ENCODE measurements around the gene POR. TPM values are rescaled to one million over a fixed set of nuclear protein-coding genes. Genes with fewer than 3 reads are reported as not detected.
"Not testable (repeated sequence)": the region's sequence is repeated elsewhere in the genome, so short reads cannot be mapped to it uniquely, and the experiment has no call there.

Gene POR
- total RNA-seq, 1 donor from 2014 or later: 244 TPM

DNA sequence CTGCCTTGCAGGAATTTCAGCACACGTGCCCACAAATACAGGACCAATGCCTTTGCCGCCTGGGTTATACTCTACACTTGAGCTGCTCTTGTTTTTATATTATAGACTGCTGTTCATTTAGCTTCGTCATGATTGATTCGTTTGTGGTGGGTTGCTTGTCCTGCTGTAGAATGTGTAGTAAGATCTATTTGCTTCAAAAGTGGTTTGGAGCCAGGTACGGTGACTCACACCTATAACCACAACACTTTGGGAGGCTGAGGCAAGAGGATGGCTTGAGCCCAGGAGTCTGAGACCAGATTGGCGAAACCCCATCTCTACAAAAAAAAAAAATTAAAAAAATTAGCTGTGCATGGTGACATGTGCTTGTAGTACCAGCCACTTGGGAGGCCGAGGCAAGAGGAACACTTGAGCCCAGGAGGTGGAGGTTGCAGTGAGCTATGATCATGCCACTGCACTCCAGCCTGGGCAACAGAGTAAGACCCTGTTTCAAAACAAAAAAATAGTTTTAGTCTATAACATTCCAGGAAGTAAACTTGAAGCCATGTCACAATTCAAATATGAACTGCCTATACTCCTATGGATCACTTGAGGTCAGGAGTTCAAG lies 45.1 kb upstream of the POR start:
- no peaks in the 10 kb centered on the region for H3K36me3 ChIP-seq
- no peak overlapping the region for H3K4me3 ChIP-seq
- no peak overlapping the region for H3K27ac ChIP-seq
- intact Hi-C loops (cut with DNase I): loop anchor here (10.0 kb wide), 1 partner anchor 155 kb away; no protein-coding TSS in a partner anchor
- H3K4me1 ChIP-seq: peaks cover 22% of the 10 kb centered on the region
- H3K27me3 ChIP-seq (ENCODE audit: low read depth): no peaks in the 10 kb centered on the region
- H3K9me3 ChIP-seq: no peaks in the 10 kb centered on the region
- DNase-seq: no peak
- TF ChIP-seq, protein P1, sequence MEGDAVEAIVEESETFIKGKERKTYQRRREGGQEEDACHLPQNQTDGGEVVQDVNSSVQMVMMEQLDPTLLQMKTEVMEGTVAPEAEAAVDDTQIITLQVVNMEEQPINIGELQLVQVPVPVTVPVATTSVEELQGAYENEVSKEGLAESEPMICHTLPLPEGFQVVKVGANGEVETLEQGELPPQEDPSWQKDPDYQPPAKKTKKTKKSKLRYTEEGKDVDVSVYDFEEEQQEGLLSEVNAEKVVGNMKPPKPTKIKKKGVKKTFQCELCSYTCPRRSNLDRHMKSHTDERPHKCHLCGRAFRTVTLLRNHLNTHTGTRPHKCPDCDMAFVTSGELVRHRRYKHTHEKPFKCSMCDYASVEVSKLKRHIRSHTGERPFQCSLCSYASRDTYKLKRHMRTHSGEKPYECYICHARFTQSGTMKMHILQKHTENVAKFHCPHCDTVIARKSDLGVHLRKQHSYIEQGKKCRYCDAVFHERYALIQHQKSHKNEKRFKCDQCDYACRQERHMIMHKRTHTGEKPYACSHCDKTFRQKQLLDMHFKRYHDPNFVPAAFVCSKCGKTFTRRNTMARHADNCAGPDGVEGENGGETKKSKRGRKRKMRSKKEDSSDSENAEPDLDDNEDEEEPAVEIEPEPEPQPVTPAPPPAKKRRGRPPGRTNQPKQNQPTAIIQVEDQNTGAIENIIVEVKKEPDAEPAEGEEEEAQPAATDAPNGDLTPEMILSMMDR (IDR thresholded peaks at IDR 0.05): no peak
- ATAC-seq: no peak

DNA sequence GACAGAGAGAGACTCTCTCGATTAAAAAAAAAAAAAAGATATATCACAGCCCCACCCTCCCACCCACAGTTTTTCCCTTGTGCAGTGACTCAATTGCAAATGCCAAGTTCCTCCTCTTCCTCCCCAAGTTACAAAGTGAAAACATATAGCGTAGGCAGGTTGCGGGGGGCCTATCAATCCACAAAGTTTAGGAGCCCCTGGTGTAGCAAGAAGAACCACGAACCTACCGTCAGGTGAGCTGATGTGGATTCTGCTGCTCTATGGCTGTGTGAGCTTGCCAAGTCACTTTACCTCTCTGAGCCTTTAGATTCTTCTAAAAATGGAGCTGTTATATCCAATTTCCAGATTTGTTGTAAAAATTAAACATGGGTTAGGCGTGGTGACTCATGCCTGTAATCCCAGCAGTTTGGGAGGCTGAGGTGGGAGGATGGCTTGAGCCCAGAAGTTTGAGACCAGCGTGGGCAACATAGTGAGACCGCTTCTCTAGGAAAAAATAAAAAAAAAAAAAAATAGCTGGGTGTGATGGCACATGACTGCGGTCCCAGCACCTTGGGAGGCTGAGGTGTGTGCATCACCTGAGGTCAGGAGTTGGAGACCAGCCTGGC lies 44.3 kb upstream of the POR start:
- no peak overlapping the region for H3K27ac ChIP-seq
- no peaks in the 10 kb centered on the region for H3K27me3 ChIP-seq (ENCODE audit: low read depth)
- no peak overlapping the region for H3K4me3 ChIP-seq
- TF ChIP-seq, protein P1 (IDR thresholded peaks at IDR 0.05): no peak
- H3K36me3 ChIP-seq: no peaks in the 10 kb centered on the region
- H3K9me3 ChIP-seq: no peaks in the 10 kb centered on the region
- H3K4me1 ChIP-seq: peaks cover 22% of the 10 kb centered on the region
- intact Hi-C loops (cut with DNase I): no loop called here
- ATAC-seq (no peak), DNase-seq (no peak)

DNA sequence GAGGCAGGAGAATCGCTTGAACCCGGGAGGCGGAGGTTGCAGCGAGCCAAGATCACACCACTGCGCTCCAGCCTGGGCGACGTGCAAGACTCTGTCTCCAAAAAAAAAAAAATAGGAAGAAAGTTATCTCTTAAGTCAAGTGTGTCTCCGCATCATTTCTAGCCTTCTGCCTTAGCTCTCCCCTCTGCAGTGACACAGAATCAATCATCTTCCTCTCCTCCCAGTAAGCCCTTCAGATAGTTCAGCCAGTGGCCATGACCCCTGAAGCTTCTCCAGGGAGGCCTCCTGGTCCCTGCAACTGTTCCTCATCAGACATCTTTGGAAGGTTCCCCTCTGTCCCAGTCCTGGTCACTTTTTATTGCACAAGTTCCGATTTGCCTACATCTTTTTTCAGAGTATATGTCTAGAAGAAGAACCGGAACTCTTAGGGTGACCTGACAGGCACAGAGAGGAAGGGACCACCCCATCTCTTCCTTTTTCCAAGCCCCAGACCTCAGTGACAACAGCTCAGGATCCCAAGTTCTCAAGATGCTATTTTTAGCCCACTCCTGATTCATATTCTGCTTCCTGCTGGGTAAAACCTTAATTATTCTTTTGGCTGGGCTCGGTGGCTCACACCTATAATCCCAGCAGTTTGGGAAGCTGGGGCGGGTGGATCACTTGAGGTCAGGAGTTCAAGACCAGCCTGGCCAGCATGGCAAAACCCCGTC lies 42.7 kb upstream of the POR start:
- Histone ChIP-seq H3K27me3 (ENCODE audit: low read depth) (no peaks in the 10 kb centered on the region), H3K9me3 (no peaks in the 10 kb centered on the region), H3K4me3 (no peak overlapping the region), H3K36me3 (no peaks in the 10 kb centered on the region), H3K4me1 (peaks cover 13% of the 10 kb centered on the region), H3K27ac (peak overlapping the region; percentile 40)
- intact Hi-C loops (cut with DNase I): no loop called here
- TF ChIP-seq, protein P1 (IDR thresholded peaks at IDR 0.05): no peak
- ATAC-seq: peak; percentile 71 to 85
- DNase-seq: no peak

DNA sequence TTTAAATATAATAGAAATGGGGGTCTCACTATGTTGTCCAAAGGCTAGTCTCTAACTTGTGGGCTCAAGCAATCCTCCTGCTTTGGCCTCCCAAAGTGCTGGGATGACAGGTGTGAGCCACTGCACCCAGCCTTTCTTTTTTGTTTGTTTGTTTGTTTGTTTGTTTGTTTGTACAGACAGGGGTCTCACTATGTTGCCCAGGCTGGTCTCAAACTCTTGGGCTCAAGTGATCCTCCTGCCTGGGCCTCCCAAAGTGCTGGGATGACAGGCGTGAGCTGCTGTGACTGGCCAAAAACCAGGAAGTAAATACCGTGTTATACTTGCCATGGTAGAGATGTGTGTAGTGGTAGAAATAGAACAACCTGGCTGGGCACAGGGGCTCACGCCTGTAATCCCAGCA lies 40.8 kb upstream of the POR start:
- ATAC-seq; H3K27ac ChIP-seq; DNase-seq; H3K4me3 ChIP-seq; intact Hi-C loops (cut with DNase I); H3K36me3 ChIP-seq; H3K27me3 ChIP-seq (ENCODE audit: low read depth); H3K9me3 ChIP-seq: not testable (repeated sequence)
- peaks cover 24% of the 10 kb centered on the region for H3K4me1 ChIP-seq

DNA sequence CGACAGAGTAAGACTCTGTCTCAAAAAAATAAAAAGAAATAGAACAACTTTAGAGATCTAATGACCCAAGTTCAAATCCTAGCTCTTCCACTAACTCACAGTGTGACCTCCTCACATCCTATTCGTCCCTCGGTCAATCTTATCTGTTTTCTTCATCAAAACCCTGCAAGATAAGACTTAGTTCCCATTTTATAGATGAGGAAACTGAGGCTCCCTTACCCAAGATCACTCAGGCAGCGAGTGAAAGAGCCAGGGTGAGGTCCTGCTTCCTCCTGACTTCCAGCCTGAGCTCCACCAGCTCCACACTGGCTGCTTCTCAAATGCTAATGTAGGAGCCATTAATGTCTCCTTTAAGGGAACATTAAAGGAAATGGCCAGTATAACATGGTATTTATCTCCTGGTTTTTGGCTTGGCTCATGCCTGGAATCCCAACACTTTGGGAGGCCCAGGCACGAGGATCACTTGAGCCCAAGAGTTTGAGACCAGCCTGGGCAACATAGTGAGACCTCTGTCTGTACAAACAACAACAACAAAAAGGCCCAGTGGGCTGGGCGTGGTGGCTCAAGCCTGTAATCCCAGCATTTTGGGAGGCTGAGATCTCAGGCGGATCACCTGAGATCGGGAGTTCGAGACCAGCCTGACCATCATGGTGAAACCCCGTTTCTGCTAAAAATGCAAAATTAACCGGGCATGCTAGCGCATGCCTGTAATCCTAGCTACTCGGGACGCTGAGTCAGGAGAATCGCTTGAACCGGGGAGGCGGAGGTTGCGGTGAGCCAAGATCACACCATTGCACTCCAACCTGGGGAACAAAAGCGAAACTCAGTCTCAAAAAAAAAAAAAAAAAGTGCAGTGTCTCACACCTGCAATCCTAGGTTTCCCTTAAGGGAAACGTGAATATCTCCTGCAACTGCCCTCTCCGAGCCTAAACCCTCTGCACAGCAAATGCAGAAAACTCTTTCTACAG lies 39.6 kb upstream of the POR start:
- ATAC-seq: no peak
- peaks cover 34% of the 10 kb centered on the region for H3K4me1 ChIP-seq
- intact Hi-C loops (cut with DNase I): no loop called here
- no peak for DNase-seq
- H3K27ac ChIP-seq: peak overlapping the region; percentile 33
- H3K36me3 ChIP-seq: peaks cover 2% of the 10 kb centered on the region
- no peaks in the 10 kb centered on the region for H3K27me3 ChIP-seq (ENCODE audit: low read depth)
- H3K9me3 ChIP-seq: no peaks in the 10 kb centered on the region
- TF ChIP-seq, protein P1 (IDR thresholded peaks at IDR 0.05): no peak
- H3K4me3 ChIP-seq: no peak overlapping the region

Data from lower lobe of right lung (tissue), 2 donors.